ENCODE results near the gene CENPH. TPM values are rescaled to one million over a fixed set of nuclear protein-coding genes. Genes with fewer than 3 reads are reported as not detected.
"Not testable (repeated sequence)": the region's sequence is repeated elsewhere in the genome, so short reads cannot be mapped to it uniquely, and the experiment has no call there.

CENPH gene
- total RNA-seq, 1 donor = 6.1 TPM

- Histone ChIP-seq H3K4me3 (ENCODE audit: low read length) (no peak overlapping the region), H3K4me1 (ENCODE audit: insufficient read depth, low read length) (peaks cover 3% of the 10 kb centered on the region), H3K27me3 (ENCODE audit: insufficient read depth, low read length) (no peaks in the 10 kb centered on the region), H3K9me3 (ENCODE audit: low read depth, low read length) (no peaks in the 10 kb centered on the region)
Observed at GRCh38 chr5:69224520-69224919, 35.1 kb downstream of the CENPH start.

- no peaks in the 10 kb centered on the region for H3K4me1 ChIP-seq (ENCODE audit: insufficient read depth, low read length)
- no peak overlapping the region for H3K4me3 ChIP-seq (ENCODE audit: low read length)
- H3K9me3 ChIP-seq (ENCODE audit: low read depth, low read length) = no peaks in the 10 kb centered on the region
- no peaks in the 10 kb centered on the region for H3K27me3 ChIP-seq (ENCODE audit: insufficient read depth, low read length)
Observed at GRCh38 chr5:69225860-69226259, 36.5 kb downstream of the CENPH start.

GRCh38 chr5:69230181-69230580, 40.8 kb downstream of the CENPH start:
- no peaks in the 10 kb centered on the region for H3K9me3 ChIP-seq (ENCODE audit: low read depth, low read length)
- no peak overlapping the region for H3K4me3 ChIP-seq (ENCODE audit: low read length)
- no peaks in the 10 kb centered on the region for H3K4me1 ChIP-seq (ENCODE audit: insufficient read depth, low read length)
- H3K27me3 ChIP-seq (ENCODE audit: insufficient read depth, low read length) = no peaks in the 10 kb centered on the region

GRCh38 chr5:69231281-69231680, 41.9 kb downstream of the CENPH start:
- no peaks in the 10 kb centered on the region for H3K27me3 ChIP-seq (ENCODE audit: insufficient read depth, low read length)
- peaks cover 9% of the 10 kb centered on the region for H3K4me1 ChIP-seq (ENCODE audit: insufficient read depth, low read length)
- H3K9me3 ChIP-seq (ENCODE audit: low read depth, low read length) = no peaks in the 10 kb centered on the region
- H3K4me3 ChIP-seq (ENCODE audit: low read length) = no peak overlapping the region

GRCh38 chr5:69231851-69232250, 42.5 kb downstream of the CENPH start:
- Histone ChIP-seq H3K27me3 (ENCODE audit: insufficient read depth, low read length) (no peaks in the 10 kb centered on the region), H3K9me3 (ENCODE audit: low read depth, low read length) (no peaks in the 10 kb centered on the region), H3K4me1 (ENCODE audit: insufficient read depth, low read length) (peaks cover 14% of the 10 kb centered on the region), H3K4me3 (ENCODE audit: low read length) (no peak overlapping the region)

GRCh38 chr5:69234457-69235268, 45.3 kb downstream of the CENPH start, which contains the start of gene CDK7:
CDK7 (plus strand) TSS chr5:69234886; CDS start chr5:69234976, 90 bp downstream.
- H3K27me3 ChIP-seq (ENCODE audit: insufficient read depth, low read length) = no peaks in the 10 kb centered on the region
- H3K4me1 ChIP-seq (ENCODE audit: insufficient read depth, low read length) = peaks cover 23% of the 10 kb centered on the region
- H3K9me3 ChIP-seq (ENCODE audit: low read depth, low read length) = no peaks in the 10 kb centered on the region
- H3K4me3 ChIP-seq (ENCODE audit: low read length) = peak within 1 kb of the TSS; percentile 95

- H3K4me1 ChIP-seq (ENCODE audit: insufficient read depth, low read length) = peaks cover 23% of the 10 kb centered on the region
- H3K4me3 ChIP-seq (ENCODE audit: low read length); H3K27me3 ChIP-seq (ENCODE audit: insufficient read depth, low read length); H3K9me3 ChIP-seq (ENCODE audit: low read depth, low read length): not testable (repeated sequence)
Observed at GRCh38 chr5:69236733-69237132, 47.4 kb downstream of the CENPH start.

- Histone ChIP-seq H3K27me3 (ENCODE audit: insufficient read depth, low read length) (no peaks in the 10 kb centered on the region), H3K4me1 (ENCODE audit: insufficient read depth, low read length) (peaks cover 23% of the 10 kb centered on the region), H3K4me3 (ENCODE audit: low read length) (no peak overlapping the region), H3K9me3 (ENCODE audit: low read depth, low read length) (no peaks in the 10 kb centered on the region)
Observed at GRCh38 chr5:69237877-69238276, 48.5 kb downstream of the CENPH start.

GRCh38 chr5:69238760-69239251, 49.4 kb downstream of the CENPH start:
- peaks cover 23% of the 10 kb centered on the region for H3K4me1 ChIP-seq (ENCODE audit: insufficient read depth, low read length)
- no peaks in the 10 kb centered on the region for H3K9me3 ChIP-seq (ENCODE audit: low read depth, low read length)
- H3K27me3 ChIP-seq (ENCODE audit: insufficient read depth, low read length) = no peaks in the 10 kb centered on the region
- no peak overlapping the region for H3K4me3 ChIP-seq (ENCODE audit: low read length)

- Histone ChIP-seq H3K4me3 (ENCODE audit: low read length) (no peak overlapping the region), H3K4me1 (ENCODE audit: insufficient read depth, low read length) (peaks cover 4% of the 10 kb centered on the region), H3K9me3 (ENCODE audit: low read depth, low read length) (no peaks in the 10 kb centered on the region), H3K27me3 (ENCODE audit: insufficient read depth, low read length) (no peaks in the 10 kb centered on the region)
Observed at GRCh38 chr5:69242215-69242927, 53.0 kb downstream of the CENPH start.

GRCh38 chr5:69245031-69245430, 55.6 kb downstream of the CENPH start:
- Histone ChIP-seq H3K9me3 (ENCODE audit: low read depth, low read length) (no peaks in the 10 kb centered on the region), H3K4me1 (ENCODE audit: insufficient read depth, low read length) (no peaks in the 10 kb centered on the region), H3K27me3 (ENCODE audit: insufficient read depth, low read length) (no peaks in the 10 kb centered on the region), H3K4me3 (ENCODE audit: low read length) (no peak overlapping the region)

- H3K9me3 ChIP-seq (ENCODE audit: low read depth, low read length) = no peaks in the 10 kb centered on the region
- no peaks in the 10 kb centered on the region for H3K27me3 ChIP-seq (ENCODE audit: insufficient read depth, low read length)
- H3K4me3 ChIP-seq (ENCODE audit: low read length) = no peak overlapping the region
- H3K4me1 ChIP-seq (ENCODE audit: insufficient read depth, low read length) = no peaks in the 10 kb centered on the region
Observed at GRCh38 chr5:69248019-69248418, 58.6 kb downstream of the CENPH start.

- Histone ChIP-seq H3K4me1 (ENCODE audit: insufficient read depth, low read length) (no peaks in the 10 kb centered on the region), H3K4me3 (ENCODE audit: low read length) (no peak overlapping the region), H3K27me3 (ENCODE audit: insufficient read depth, low read length) (no peaks in the 10 kb centered on the region), H3K9me3 (ENCODE audit: low read depth, low read length) (no peaks in the 10 kb centered on the region)
Observed at GRCh38 chr5:69250593-69250992, 61.2 kb downstream of the CENPH start.

- no peaks in the 10 kb centered on the region for H3K27me3 ChIP-seq (ENCODE audit: insufficient read depth, low read length)
- no peaks in the 10 kb centered on the region for H3K9me3 ChIP-seq (ENCODE audit: low read depth, low read length)
- H3K4me3 ChIP-seq (ENCODE audit: low read length) = no peak overlapping the region
- H3K4me1 ChIP-seq (ENCODE audit: insufficient read depth, low read length) = no peaks in the 10 kb centered on the region
Observed at GRCh38 chr5:69252437-69252836, 63.1 kb downstream of the CENPH start.

- H3K27me3 ChIP-seq (ENCODE audit: insufficient read depth, low read length); H3K4me1 ChIP-seq (ENCODE audit: insufficient read depth, low read length); H3K4me3 ChIP-seq (ENCODE audit: low read length); H3K9me3 ChIP-seq (ENCODE audit: low read depth, low read length): not testable (repeated sequence)
Observed at GRCh38 chr5:69255940-69256339, 66.6 kb downstream of the CENPH start.

Measured in mononuclear cell (primary cell).